ENCODE measurements around the gene EPHB1. TPM values are rescaled to one million over a fixed set of nuclear protein-coding genes. Genes with fewer than 3 reads are reported as not detected.

EPHB1 gene
- total RNA-seq, 1 donor, result 1.3 TPM

GRCh38 chr3:134937256-134938028, 142.4 kb downstream of the EPHB1 start:
- TF ChIP-seq CTCF (IDR thresholded peaks at IDR 0.05; ENCODE audit: insufficient read depth, low read depth, low read length), result no peak
- no peak overlapping the region for H3K4me3 ChIP-seq (ENCODE audit: low read depth, low read length)
- no peak for DNase-seq (ENCODE audit: low read depth)

- no peak overlapping the region for H3K4me3 ChIP-seq (ENCODE audit: low read depth, low read length)
- no peak for TF ChIP-seq CTCF (IDR thresholded peaks at IDR 0.05; ENCODE audit: insufficient read depth, low read depth, low read length)
- no peak for DNase-seq (ENCODE audit: low read depth)
These were observed 143.0 kb downstream of the EPHB1 start for GRCh38 chr3:134938029-134938525.

- DNase-seq (ENCODE audit: low read depth), result no peak
- no peak for TF ChIP-seq CTCF (IDR thresholded peaks at IDR 0.05; ENCODE audit: insufficient read depth, low read depth, low read length)
- no peak overlapping the region for H3K4me3 ChIP-seq (ENCODE audit: low read depth, low read length)
These were observed 144.9 kb downstream of the EPHB1 start for GRCh38 chr3:134939978-134940377.

GRCh38 chr3:134941820-134942219, 146.8 kb downstream of the EPHB1 start:
- no peak for DNase-seq (ENCODE audit: low read depth)
- TF ChIP-seq CTCF (IDR thresholded peaks at IDR 0.05; ENCODE audit: insufficient read depth, low read depth, low read length), result no peak

GRCh38 chr3:134944429-134944828, 149.4 kb downstream of the EPHB1 start:
- no peak for TF ChIP-seq CTCF (IDR thresholded peaks at IDR 0.05; ENCODE audit: insufficient read depth, low read depth, low read length)
- no peak for DNase-seq (ENCODE audit: low read depth)
- no peak overlapping the region for H3K4me3 ChIP-seq (ENCODE audit: low read depth, low read length)

More at GRCh38 chr3:134941820-134942219, 146.8 kb downstream of the EPHB1 start:
- no peak overlapping the region for H3K4me3 ChIP-seq (ENCODE audit: low read depth, low read length)

- DNase-seq (ENCODE audit: low read depth), result no peak
- no peak for TF ChIP-seq CTCF (IDR thresholded peaks at IDR 0.05; ENCODE audit: insufficient read depth, low read depth, low read length)
- H3K4me3 ChIP-seq (ENCODE audit: low read depth, low read length), result no peak overlapping the region
These were observed 154.1 kb downstream of the EPHB1 start for GRCh38 chr3:134949150-134949549.
